GM21515 (cell line): ENCODE measurements around the gene PPP2R5E.
"Not testable (repeated sequence)": the region's sequence is repeated elsewhere in the genome, so short reads cannot be mapped to it uniquely, and the experiment has no call there.

Source experiments
- ATAC-seq: cut with Tn5 transposase; IDR thresholded peaks from one replicate; pipeline ENCODE4 v1.9.1; 2021; ENCODE audit not compliant: unreplicated experiment

PPP2R5E gene

GRCh38 chr14:63387711-63388110 lies 155.5 kb downstream of the PPP2R5E start:
- no peak for ATAC-seq

DNA sequence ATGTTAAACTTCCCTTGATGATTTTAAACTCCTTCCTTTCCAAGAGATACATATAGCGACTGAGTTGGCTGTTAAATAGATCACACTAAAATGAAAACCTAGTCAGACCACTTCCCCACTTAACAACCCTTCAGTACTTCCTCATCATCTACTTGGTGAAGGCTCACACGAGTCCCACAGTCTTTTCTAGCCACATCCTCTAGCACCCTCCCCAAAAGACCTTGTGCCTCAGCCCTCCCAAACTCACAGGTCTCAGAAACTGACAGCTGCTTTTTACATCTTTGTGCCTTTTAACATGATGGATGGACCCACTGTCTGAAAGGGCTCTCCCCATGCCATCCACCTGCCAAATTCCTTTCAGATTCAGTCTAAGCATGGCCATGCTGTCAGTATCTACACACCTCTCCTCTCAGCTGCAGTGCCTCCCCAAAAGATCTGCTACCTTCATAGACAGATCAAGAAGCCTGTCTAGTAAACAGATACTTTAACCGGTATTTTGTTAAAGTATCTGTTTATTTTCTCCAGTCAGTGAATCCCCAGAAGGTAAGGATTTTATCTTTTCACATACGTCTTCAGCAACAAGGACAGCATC lies 159.3 kb downstream of the PPP2R5E start:
- ATAC-seq: peak; percentile 88

GRCh38 chr14:63378444-63378843 lies 164.7 kb downstream of the PPP2R5E start:
- no peak for ATAC-seq

DNA sequence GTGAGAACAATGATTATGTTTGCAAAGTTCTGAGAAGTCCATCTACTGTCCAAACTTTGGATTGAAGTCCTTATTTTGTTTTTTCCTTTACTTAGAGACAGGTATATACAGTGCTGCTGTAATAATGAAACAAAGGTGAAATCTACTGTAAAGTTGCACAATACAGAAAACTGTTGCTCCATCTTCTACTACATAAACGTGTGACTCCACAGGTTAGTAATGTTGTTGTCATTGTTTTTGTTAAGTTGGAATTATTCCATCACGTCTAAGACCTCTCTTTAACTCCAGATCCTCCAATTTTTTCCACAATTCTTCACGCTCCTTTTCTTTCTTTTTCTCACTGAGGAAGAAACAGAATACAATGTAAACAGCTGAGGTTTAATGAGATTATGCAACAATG lies 167.4 kb downstream of the PPP2R5E start:
- no peak for ATAC-seq

GRCh38 chr14:63371613-63372012 lies 171.6 kb downstream of the PPP2R5E start:
- not testable (repeated sequence) for ATAC-seq

- ATAC-seq: no peak
Observed at GRCh38 chr14:63371033-63371432, 172.1 kb downstream of the PPP2R5E start.

GRCh38 chr14:63367742-63368364 lies 175.3 kb downstream of the PPP2R5E start:
- ATAC-seq: no peak

GRCh38 chr14:63362389-63362819 lies 180.8 kb downstream of the PPP2R5E start:
- no peak for ATAC-seq

GRCh38 chr14:63361790-63362189 lies 181.4 kb downstream of the PPP2R5E start:
- no peak for ATAC-seq

GRCh38 chr14:63357841-63358240 lies 185.3 kb downstream of the PPP2R5E start:
- no peak for ATAC-seq

GRCh38 chr14:63345826-63346225 lies 197.4 kb downstream of the PPP2R5E start:
- ATAC-seq: no peak

DNA sequence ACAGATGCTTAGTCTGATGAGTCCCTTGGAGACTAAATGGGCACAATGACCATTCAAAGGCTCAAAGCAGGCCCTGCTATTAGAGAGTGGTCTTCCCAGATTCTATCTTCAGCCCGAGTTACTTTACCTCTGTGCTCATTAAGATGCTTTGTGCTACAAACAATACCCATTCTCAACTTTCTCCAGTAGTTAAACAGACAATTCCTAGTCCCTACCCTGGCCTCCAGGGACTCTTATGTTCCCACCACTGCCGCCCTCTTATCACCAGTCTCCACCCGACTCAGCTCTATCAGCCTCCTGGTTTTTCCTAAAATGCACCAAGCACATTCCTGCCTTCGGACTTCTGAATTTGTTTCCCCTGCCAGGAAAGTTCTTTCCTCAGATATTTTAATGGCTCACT lies 198.8 kb downstream of the PPP2R5E start:
- ATAC-seq: no peak

DNA sequence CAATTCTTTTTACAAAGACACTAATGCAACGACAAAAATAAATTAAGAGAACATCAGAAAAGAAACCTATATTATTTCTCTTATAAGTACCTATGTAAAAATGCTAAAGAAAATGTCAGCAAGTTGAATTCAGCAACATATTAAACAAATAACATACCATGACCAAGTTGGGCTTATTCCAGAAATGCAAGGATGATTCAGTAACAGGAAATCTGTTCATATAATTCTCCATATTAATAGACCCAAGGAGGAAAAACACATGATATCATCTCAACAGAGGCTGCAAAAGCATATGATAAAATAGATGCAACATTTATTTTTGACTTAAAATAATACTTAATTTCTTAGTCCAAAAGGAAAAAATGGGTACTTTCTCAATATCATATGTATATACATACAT lies 199.3 kb downstream of the PPP2R5E start:
- no peak for ATAC-seq

DNA sequence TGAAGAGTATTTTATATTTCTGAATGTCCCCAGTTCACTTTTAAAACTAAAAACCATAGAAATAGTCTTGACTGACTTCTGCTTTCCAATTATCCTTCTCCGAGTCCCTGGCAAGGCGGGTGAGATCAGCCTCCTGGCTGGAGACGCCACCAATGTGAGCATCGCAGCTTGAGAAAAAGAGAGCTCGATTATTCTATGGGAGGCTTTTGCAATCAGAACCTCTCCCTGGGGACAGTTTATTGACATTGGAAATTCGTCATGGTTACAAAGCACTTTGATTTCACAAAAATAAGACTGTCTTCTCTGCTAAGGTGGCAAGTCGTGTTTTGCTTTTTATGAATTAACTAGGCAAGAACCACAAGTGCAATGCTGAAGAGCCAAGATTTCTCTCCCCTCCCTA lies 200.8 kb downstream of the PPP2R5E start:
- ATAC-seq: no peak

DNA sequence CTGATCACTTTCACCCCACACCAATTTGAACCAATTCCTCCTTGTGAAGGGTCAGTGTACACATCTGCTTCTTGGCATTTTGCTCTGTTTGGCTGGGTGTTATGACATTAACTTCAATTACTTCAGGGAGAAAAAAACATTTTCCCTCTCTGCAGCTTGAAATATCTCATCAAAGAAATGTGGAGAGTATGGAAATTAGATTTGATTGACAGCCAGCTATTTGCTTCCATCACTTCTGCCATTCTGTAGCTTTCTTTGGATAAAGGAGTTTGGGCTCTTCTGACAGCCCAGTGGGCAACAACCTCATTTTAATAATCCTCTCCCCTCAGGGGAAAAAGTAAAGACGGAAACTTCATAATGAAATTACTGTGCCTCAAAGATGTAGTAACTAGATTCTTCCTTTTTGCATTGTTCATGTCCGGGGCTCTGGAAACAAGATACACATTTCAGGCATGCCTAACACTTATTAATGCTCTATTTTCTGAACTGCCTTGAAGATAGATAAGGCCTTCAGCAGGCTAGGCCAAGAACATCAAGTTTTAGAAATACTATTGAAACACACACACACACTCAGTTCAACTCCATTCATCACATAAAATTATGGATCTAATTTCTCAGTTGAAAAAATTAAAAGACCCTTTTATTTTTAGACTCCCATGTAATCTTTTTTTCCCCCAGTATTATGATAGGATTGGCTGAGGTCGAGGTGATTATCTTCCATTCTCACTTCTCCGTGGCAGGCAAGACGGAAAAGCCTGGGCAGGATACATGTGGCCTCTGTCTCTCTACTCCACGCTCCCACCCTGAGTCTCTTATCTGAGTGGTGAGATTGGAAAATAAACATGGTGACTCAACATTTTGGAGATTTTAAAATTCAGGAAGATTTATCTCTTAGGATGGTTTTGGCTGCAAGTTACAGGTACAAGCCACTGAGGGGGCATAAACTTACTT lies 214.1 kb downstream of the PPP2R5E start:
- ATAC-seq: no peak

DNA sequence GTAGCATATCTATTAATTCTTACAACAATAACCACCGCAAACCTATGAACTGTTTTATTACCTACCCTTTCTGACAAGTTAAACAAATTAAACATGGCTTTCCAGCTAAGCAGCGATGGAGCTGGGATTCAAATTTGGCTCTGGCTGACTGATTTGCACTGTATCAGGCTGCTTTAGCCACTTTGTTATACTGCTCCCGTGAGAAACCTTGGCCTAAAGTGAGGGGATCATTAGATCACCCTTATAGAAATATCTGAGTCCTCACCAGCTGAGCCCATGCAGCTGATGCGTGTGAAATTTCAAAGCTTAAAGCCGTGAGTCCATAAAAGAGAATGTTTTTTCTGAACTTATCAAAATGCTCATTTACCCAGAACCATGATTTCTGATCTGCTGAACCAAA lies 216.3 kb downstream of the PPP2R5E start:
- no peak for ATAC-seq

DNA sequence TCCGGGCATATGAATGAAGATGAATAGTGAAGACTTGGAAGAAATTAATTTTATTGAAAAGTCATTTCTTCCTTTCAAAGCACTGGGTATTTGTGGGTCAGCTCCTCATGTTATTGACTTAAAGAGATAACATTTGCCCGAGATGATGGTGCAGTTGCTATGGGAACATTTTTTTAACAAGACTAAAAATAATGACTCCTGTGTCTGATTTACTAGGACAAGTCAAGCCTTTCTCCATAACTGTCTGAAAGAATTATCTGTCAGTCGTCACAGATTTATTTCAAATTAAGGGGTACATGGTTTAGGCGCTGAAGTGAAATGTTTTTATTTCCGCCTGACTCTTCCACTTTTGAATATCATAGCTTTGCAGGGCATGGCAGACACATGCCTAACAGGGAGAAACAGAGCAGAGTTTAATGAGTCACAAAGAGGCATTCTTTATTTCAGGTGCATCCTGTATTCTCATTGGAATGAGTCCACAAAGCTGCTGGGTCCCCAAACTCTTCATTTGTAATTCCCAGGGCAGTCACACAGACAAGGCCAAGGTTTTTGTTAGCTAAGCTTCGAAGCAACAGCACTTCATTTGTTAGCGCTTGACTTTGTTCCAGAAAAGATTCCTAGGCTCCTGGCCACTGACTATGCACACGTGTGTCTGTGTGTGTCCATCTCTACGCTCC lies 220.1 kb downstream of the PPP2R5E start:
- no peak for ATAC-seq

DNA sequence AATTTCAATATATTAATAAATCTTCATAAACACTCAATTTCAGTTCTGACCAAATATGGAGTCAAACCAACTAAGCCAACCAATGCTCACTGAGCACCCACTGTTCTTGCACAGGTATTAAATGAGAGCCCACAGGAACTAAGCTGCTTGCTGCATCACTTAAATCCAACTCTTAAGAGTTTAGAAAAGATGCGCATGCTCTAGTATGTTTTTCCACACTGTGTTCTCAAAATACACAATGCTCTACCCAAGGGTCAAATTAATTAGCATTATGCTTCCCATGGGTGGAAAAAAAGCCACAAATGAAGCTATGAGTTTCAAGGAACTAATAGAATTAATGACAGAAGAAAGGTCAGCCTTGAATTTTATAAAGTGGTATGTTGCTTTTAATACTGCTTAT lies 220.7 kb downstream of the PPP2R5E start:
- ATAC-seq: no peak
